SH-SY5Y (cell line): ENCODE measurements around the gene CAT.
A peak's percentile ranks its signal among the peaks of the same experiment; 100 is the strongest.

Experiments
- GATA2 ChIP-seq: IDR thresholded peaks from 2 replicates; pipeline ENCODE4 v1.6.1; 2011; ENCODE audit warnings: mild to moderate bottlenecking, low read depth, low read length
- GATA3 ChIP-seq: IDR thresholded peaks from 2 replicates; pipeline ENCODE4 v1.6.1; 2011; ENCODE audit warnings: low read depth, mild to moderate bottlenecking, low read length, moderate library complexity

The CAT gene

DNA sequence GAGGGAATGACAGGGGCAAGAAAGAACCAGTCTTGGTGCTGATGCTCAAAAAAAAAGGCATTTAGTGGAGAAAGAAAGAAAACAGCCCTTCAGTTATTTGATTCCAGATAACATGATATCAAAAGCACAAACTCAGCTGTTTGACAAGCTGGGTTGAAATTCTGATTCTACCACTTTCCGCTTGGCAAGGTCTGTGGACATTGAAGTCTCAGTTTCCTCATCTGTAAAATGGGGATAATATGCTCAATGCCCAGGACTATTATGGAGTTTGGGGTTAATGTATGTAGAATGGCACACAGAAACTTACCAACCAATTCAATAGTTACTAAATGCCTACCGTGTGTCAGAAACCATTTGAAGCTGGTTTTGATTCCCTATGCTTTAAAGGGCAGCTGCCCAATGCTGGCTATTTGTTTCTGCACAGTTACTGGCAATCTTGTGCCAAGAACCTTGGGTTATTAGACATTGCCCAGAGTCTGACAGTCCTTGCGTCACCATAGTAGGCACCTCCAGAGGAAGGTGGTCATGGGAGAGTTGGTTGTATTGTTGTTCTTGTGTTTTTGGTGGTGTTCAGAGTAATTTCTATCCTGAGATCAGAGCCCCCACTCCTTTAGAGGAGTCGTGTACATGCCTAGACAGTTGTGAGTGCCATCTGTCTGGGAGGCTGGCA, 55.3 kb downstream of the CAT start:
- TF ChIP-seq GATA3 (no peak), GATA2 (no peak)

GRCh38 chr11:34495239-34495723, 56.5 kb downstream of the CAT start:
- TF ChIP-seq GATA2, result no peak
- no peak for TF ChIP-seq GATA3

- no peak for TF ChIP-seq GATA2
Measured at GRCh38 chr11:34495724-34496377, 57.1 kb downstream of the CAT start.

GRCh38 chr11:34499719-34500500, 61.2 kb downstream of the CAT start:
- TF ChIP-seq GATA3, result no peak
- TF ChIP-seq GATA2, result no peak

DNA sequence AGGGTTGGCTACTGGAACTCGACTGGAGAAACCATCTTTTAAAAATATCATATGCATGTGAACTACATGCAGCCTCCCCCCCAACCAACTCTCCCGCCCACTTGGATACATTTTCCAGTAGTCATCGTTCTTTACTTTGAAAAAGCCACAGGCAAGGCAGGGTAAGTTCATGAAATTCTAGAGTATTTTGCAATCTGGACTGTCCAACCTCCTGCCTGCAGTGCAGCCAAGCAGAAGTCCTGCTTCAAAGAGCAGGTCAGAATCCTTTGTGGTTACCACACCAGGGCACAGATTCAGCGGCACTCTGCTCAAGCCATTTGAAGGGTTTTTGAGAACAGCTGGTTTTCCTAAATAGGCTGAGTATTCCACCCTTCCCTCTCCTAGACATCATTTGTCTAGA, 62.8 kb downstream of the CAT start:
- TF ChIP-seq GATA2, result no peak
- no peak for TF ChIP-seq GATA3

GRCh38 chr11:34501949-34502348, 63.2 kb downstream of the CAT start:
- no peak for TF ChIP-seq GATA2
- no peak for TF ChIP-seq GATA3

DNA sequence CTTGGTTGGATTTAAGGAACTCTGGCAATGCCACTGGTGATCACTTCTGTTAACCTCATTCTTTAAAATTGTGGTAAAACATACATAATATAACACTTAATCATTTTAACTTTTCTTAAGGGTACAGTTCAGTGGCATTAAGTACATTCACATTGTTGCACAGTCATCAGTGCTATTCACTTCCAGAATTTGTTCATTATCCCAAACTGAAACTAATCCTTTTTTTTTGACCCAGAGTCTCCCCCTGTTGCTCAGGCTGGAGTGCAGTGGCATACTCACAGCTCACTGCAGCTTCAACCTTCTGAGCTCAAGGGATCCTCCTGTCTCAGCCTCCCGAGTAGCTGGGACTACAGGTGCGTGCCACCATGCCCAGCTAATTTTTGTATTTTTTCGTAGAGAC, 64.2 kb downstream of the CAT start:
- no peak for TF ChIP-seq GATA2

GRCh38 chr11:34505874-34506273, 67.1 kb downstream of the CAT start:
- no peak for TF ChIP-seq GATA3
- no peak for TF ChIP-seq GATA2

- TF ChIP-seq GATA3 (no peak), GATA2 (no peak)
Measured at GRCh38 chr11:34507156-34507555, 68.4 kb downstream of the CAT start.

GRCh38 chr11:34507610-34508009, 68.9 kb downstream of the CAT start:
- no peak for TF ChIP-seq GATA2
- no peak for TF ChIP-seq GATA3

DNA sequence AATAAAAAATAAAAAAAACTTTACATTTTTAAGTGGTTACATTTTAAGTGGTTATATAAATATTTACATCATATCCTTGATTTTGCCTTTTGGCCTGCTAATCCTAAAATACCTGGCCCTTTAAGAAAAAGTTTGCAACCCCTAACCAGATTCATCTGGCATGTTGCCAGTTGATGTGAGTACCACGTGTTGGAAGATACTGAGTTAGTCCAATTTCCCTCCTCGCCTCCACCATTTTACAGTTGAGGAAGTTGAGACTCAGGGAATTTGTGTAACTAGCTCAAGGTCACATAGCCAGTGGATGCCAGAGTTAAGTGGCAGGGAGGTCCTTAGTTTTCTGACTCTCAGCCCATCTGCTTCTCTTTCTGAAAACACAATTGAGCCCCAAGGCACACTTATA, 69.8 kb downstream of the CAT start:
- TF ChIP-seq GATA2, result no peak
- TF ChIP-seq GATA3, result no peak

- TF ChIP-seq GATA3, result no peak
- peak; percentile 71 for TF ChIP-seq GATA2
Measured at GRCh38 chr11:34509336-34509876, 70.7 kb downstream of the CAT start.

- TF ChIP-seq GATA2 (no peak), GATA3 (no peak)
Measured at GRCh38 chr11:34510218-34510617, 71.5 kb downstream of the CAT start.

GRCh38 chr11:34510673-34511072, 71.9 kb downstream of the CAT start:
- TF ChIP-seq GATA3 (no peak), GATA2 (no peak)
